Activated B cell treated with CpG ODN at 0.5 μM for 24 hours (primary cell): ENCODE data around the gene CRHR1. TPM values are rescaled to one million over a fixed set of nuclear protein-coding genes. Genes with fewer than 3 reads are reported as not detected.

Source experiments
- ATAC-seq: fragments of 200-7000 bp; cut with Tn5 transposase; one replicate; pipeline ENCODE4 v1.10.0; 2021; ENCODE audit warnings: low read depth, mild to moderate bottlenecking, moderate library complexity
- CTCF ChIA-PET: fragments of 350-600 bp; sonication (Branson Sonifier 250); formaldehyde crosslinking; loops from one replicate; lab custom pipeline; 2021; ENCODE audit warnings: antibody characterized with exemption; lab: Charles Lee
- POLR2A ChIA-PET: fragments of 350-600 bp; sonication (Branson Sonifier 250); formaldehyde crosslinking; loops from one replicate; lab custom pipeline; 2021; ENCODE audit warnings: antibody characterized with exemption; lab: Charles Lee
- DNase-seq: peaks from one replicate; pipeline ENCODE4 v3.0.0; 2022
- H3K27ac Mint-ChIP-seq: one replicate; pipeline ENCODE4 v1.8.0; 2020; ENCODE audit warnings: mixed read lengths
- H3K27me3 Mint-ChIP-seq: one replicate; pipeline ENCODE4 v1.8.0; 2021; ENCODE audit warnings: mixed read lengths
- H3K36me3 Mint-ChIP-seq: one replicate; pipeline ENCODE4 v1.8.0; 2021; ENCODE audit warnings: low read depth, mixed read lengths
- H3K4me1 Mint-ChIP-seq: one replicate; pipeline ENCODE4 v1.8.0; 2021; ENCODE audit warnings: mixed read lengths
- H3K4me3 Mint-ChIP-seq: one replicate; pipeline ENCODE4 v1.8.0; 2020; ENCODE audit warnings: mild to moderate bottlenecking, mixed read lengths
- H3K9me3 Mint-ChIP-seq: one replicate; pipeline ENCODE4 v1.8.0; 2020; ENCODE audit warnings: mixed read lengths
- intact Hi-C: fragments of 100-400 bp; cut with micrococcal nuclease; formaldehyde crosslinking; loops from one replicate; pipeline ENCODE4 v1.15.1; 2024
- total RNA-seq: library from RNA; stranded (reverse); gene quantifications from 2 replicates; pipeline ENCODE4 v1.2.3, GENCODE V29; 2022
- TF ChIP-seq, protein P1 (sequence below): fragments of 200-600 bp; IDR thresholded peaks from one replicate; pipeline ENCODE4 v1.8.0; 2022; ENCODE audit warnings: antibody characterized with exemption, mild to moderate bottlenecking

Gene CRHR1
- total RNA-seq, 1 donor from 2014 or later: not detected

DNA sequence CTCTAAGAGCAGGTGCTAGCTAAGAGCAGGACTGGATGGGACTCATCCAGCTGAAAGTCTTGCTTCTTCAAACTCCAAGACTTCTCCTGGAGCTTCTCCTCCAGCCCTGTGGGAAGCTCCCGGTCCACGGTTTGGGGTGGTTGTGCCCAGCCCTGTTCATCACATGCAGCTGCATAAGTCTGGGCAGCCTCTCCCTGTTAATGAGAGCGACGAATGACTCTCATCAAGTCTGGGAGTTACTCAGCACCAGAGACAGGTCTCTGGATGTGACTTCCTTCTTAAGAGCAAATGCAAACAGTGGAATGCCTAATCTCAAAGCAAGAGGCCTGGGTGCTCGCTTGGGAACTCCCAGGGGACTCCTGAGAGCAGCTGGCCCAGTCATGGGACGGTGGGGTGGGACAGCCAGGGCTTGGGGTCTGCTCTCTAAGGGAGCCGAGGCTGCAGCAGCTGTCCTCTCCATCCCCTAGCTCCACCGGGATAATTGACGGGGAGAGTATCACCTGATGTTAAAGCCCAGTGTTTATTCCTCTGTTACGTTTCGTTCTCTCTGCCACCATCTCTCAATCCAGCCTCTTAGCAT, 35.3 kb upstream of the CRHR1 start:
- POLR2A ChIA-PET: no interaction called here
- no peaks in the 10 kb centered on the region for H3K4me1 Mint-ChIP-seq
- no peak for ATAC-seq
- no peak overlapping the region for H3K4me3 Mint-ChIP-seq
- intact Hi-C loops: no loop called here
- H3K9me3 Mint-ChIP-seq: no peaks in the 10 kb centered on the region
- DNase-seq: no peak
- no peak overlapping the region for H3K27ac Mint-ChIP-seq
- H3K36me3 Mint-ChIP-seq: no peaks in the 10 kb centered on the region
- CTCF ChIA-PET: no interaction called here
- peaks cover 30% of the 10 kb centered on the region for H3K27me3 Mint-ChIP-seq
- TF ChIP-seq, protein P1, sequence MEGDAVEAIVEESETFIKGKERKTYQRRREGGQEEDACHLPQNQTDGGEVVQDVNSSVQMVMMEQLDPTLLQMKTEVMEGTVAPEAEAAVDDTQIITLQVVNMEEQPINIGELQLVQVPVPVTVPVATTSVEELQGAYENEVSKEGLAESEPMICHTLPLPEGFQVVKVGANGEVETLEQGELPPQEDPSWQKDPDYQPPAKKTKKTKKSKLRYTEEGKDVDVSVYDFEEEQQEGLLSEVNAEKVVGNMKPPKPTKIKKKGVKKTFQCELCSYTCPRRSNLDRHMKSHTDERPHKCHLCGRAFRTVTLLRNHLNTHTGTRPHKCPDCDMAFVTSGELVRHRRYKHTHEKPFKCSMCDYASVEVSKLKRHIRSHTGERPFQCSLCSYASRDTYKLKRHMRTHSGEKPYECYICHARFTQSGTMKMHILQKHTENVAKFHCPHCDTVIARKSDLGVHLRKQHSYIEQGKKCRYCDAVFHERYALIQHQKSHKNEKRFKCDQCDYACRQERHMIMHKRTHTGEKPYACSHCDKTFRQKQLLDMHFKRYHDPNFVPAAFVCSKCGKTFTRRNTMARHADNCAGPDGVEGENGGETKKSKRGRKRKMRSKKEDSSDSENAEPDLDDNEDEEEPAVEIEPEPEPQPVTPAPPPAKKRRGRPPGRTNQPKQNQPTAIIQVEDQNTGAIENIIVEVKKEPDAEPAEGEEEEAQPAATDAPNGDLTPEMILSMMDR: no peak

GRCh38 chr17:45749831-45750335, 34.2 kb upstream of the CRHR1 start:
- Mint-ChIP-seq H3K4me3 (no peak overlapping the region), H3K36me3 (no peaks in the 10 kb centered on the region), H3K27ac (no peak overlapping the region), H3K27me3 (peaks cover 30% of the 10 kb centered on the region), H3K4me1 (no peaks in the 10 kb centered on the region), H3K9me3 (no peaks in the 10 kb centered on the region)
- TF ChIP-seq, protein P1: no peak
- no peak for ATAC-seq
- intact Hi-C loops: no loop called here
- POLR2A ChIA-PET: no interaction called here
- CTCF ChIA-PET: no interaction called here
- no peak for DNase-seq

GRCh38 chr17:45750779-45751440, 33.2 kb upstream of the CRHR1 start:
- no peaks in the 10 kb centered on the region for H3K36me3 Mint-ChIP-seq
- H3K9me3 Mint-ChIP-seq: no peaks in the 10 kb centered on the region
- ATAC-seq (no peak), DNase-seq (no peak)
- H3K27ac Mint-ChIP-seq: no peak overlapping the region
- ChIA-PET POLR2A (no interaction called here), CTCF (no interaction called here)
- no peak overlapping the region for H3K4me3 Mint-ChIP-seq
- H3K4me1 Mint-ChIP-seq: no peaks in the 10 kb centered on the region
- intact Hi-C loops: no loop called here
- peaks cover 29% of the 10 kb centered on the region for H3K27me3 Mint-ChIP-seq
- TF ChIP-seq, protein P1: no peak

DNA sequence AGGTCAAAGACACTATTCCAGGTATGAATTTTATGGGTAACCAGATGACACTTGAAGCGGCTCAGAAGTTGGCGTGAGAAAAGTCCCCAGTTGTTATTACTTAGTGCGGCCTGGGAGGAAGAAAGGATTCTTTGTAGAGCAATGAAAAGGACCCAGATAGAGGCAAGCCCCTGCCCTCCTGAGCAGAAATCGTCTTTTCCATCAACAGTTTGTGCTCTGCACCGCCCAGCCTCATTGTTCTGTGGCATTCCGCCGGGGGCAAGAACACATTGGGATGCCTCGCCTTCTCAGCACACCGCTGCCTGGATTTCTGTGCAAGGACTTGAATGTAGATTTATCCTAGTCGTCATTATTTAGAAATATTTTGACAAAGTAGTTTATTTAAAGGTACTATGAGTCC, 32.7 kb upstream of the CRHR1 start:
- DNase-seq (no peak), ATAC-seq (no peak)
- Mint-ChIP-seq H3K9me3 (no peaks in the 10 kb centered on the region), H3K4me3 (no peak overlapping the region), H3K27ac (no peak overlapping the region), H3K4me1 (no peaks in the 10 kb centered on the region), H3K36me3 (no peaks in the 10 kb centered on the region), H3K27me3 (peaks cover 28% of the 10 kb centered on the region)
- TF ChIP-seq, protein P1: no peak
- POLR2A ChIA-PET: no interaction called here
- intact Hi-C loops: no loop called here
- CTCF ChIA-PET: no interaction called here

DNA sequence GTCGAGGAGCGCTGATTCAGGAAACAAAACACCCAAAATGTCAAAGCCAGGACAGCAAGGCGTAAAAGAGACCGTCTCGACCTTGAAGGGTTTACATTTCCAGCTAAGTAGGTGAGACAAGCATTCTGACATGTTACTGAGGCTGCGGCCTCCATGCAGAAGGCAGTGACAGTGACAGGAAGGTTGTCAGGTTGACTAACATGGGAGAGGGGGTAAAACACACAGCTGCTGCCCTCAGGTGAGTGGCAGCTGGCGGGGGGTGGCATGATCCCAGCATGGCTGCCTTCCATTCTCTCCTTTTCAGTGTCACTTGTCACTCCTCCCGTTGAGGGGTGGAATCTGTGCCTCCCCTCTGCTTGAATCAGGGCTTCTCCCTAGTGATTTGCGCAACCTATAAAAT, 31.9 kb upstream of the CRHR1 start:
- CTCF ChIA-PET: no interaction called here
- TF ChIP-seq, protein P1: no peak
- ATAC-seq (no peak), DNase-seq (no peak)
- Mint-ChIP-seq H3K36me3 (no peaks in the 10 kb centered on the region), H3K27ac (no peak overlapping the region), H3K4me3 (no peak overlapping the region), H3K4me1 (no peaks in the 10 kb centered on the region), H3K9me3 (no peaks in the 10 kb centered on the region), H3K27me3 (peaks cover 29% of the 10 kb centered on the region)
- intact Hi-C loops: no loop called here
- POLR2A ChIA-PET: no interaction called here
